ENCODE results near the gene CNIH3. TPM values are rescaled to one million over a fixed set of nuclear protein-coding genes. Genes with fewer than 3 reads are reported as not detected.
"Not testable (repeated sequence)": the region's sequence is repeated elsewhere in the genome, so short reads cannot be mapped to it uniquely, and the experiment has no call there.

The CNIH3 gene
- total RNA-seq = 0.96 and 1.4 TPM in 2 replicates

GRCh38 chr1:224615861-224616755 is at the start of gene CNIH3:
Gene CNIH3, plus strand, starts transcription at chr1:224616317. Its CDS starts 858 bp downstream, at chr1:224617175.
- Mint-ChIP-seq H3K27ac (no peak within 1 kb of the TSS), H3K4me3 (peak within 1 kb of the TSS; percentile 76), H3K27me3 (ENCODE audit: insufficient read depth) (peaks cover 74% of the 10 kb centered on the region), H3K9me3 (no peaks in the 10 kb centered on the region), H3K36me3 (ENCODE audit: low read depth) (no peaks in the 10 kb centered on the region), H3K4me1 (ENCODE audit: low read depth) (peaks cover 28% of the 10 kb centered on the region)
- intact Hi-C loops (cut with micrococcal nuclease) = no loop called here
- DNase-seq (ENCODE audit: low spot score) = peak; percentile 14

DNA sequence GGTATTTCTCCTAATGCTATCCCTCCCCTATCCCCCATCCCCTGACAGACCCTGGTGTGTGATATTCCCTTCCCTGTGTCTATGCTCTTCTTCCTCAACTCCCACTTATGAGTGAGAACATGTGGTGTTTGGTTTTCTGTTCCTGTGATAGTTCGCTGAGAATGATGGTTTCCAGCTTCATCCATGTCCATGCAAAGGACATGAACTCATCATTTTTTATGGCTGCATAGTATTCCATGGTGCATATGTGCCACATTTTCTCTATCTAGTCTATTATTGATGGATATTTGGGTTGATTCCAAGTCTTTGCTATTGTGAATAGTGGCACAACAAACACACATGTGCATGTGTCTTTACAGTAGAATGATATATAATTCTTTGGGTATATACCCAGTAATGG is 49.6 kb upstream of the CNIH3 start:
- DNase-seq (ENCODE audit: low spot score); H3K27me3 Mint-ChIP-seq (ENCODE audit: insufficient read depth); intact Hi-C loops (cut with micrococcal nuclease); H3K4me3 Mint-ChIP-seq; H3K4me1 Mint-ChIP-seq (ENCODE audit: low read depth); H3K36me3 Mint-ChIP-seq (ENCODE audit: low read depth); H3K9me3 Mint-ChIP-seq: not testable (repeated sequence)
- H3K27ac Mint-ChIP-seq = peak overlapping the region; percentile 21

DNA sequence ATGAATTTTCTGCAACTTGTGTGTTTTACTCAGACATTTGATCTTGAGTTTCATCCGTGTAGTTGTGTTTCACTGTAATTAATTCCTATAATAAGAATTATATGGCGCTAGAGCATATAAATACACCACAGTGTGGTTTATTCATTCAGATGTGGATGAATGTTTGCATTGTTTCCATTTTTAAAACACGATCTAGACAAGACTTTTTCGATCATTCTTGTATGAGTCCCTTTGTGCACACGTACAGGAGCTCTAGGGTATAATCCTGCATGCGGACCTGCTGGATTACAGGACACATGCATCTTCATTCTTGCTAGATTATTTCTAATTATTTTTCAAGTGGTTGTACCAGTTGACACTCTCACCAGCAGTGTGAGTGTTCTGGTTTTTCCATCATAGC is 46.8 kb upstream of the CNIH3 start:
- Mint-ChIP-seq H3K36me3 (ENCODE audit: low read depth) (no peaks in the 10 kb centered on the region), H3K27ac (no peak overlapping the region), H3K9me3 (no peaks in the 10 kb centered on the region), H3K27me3 (ENCODE audit: insufficient read depth) (peaks cover 2% of the 10 kb centered on the region), H3K4me1 (ENCODE audit: low read depth) (no peaks in the 10 kb centered on the region), H3K4me3 (no peak overlapping the region)
- intact Hi-C loops (cut with micrococcal nuclease) = no loop called here
- DNase-seq (ENCODE audit: low spot score) = no peak

- intact Hi-C loops (cut with micrococcal nuclease); H3K4me3 Mint-ChIP-seq; H3K27ac Mint-ChIP-seq; H3K4me1 Mint-ChIP-seq (ENCODE audit: low read depth); DNase-seq (ENCODE audit: low spot score); H3K27me3 Mint-ChIP-seq (ENCODE audit: insufficient read depth); H3K36me3 Mint-ChIP-seq (ENCODE audit: low read depth): not testable (repeated sequence)
- peaks cover 14% of the 10 kb centered on the region for H3K9me3 Mint-ChIP-seq
These were observed 44.1 kb upstream of the CNIH3 start for GRCh38 chr1:224571975-224572374.

GRCh38 chr1:224579526-224579925 is 36.6 kb upstream of the CNIH3 start:
- Mint-ChIP-seq H3K27ac (no peak overlapping the region), H3K4me1 (ENCODE audit: low read depth) (no peaks in the 10 kb centered on the region), H3K9me3 (peaks cover 16% of the 10 kb centered on the region), H3K4me3 (no peak overlapping the region), H3K27me3 (ENCODE audit: insufficient read depth) (peaks cover 22% of the 10 kb centered on the region), H3K36me3 (ENCODE audit: low read depth) (no peaks in the 10 kb centered on the region)
- intact Hi-C loops (cut with micrococcal nuclease) = no loop called here
- no peak for DNase-seq (ENCODE audit: low spot score)

DNA sequence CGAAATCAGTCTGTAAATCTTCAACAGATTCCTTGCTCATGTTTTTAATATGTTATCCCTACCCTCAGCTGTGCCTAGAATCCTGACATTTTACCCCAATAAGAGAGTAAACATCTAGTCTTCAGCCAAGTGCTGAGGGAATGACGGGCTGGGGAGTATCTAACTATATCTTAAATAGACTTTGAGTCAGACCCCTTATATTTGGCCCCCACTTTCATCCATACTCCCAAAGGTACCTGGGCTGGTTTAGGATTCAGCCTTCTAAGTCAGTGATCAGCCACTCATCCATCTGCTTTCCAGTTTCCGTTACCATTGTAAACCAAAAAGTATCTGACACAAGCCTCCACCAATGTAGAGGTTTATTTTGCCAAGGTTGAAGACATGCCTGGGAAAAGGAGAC is 36.1 kb upstream of the CNIH3 start:
- intact Hi-C loops (cut with micrococcal nuclease) = no loop called here
- H3K9me3 Mint-ChIP-seq = peaks cover 16% of the 10 kb centered on the region
- DNase-seq (ENCODE audit: low spot score) = no peak
- no peak overlapping the region for H3K4me3 Mint-ChIP-seq
- H3K27ac Mint-ChIP-seq = no peak overlapping the region
- no peaks in the 10 kb centered on the region for H3K36me3 Mint-ChIP-seq (ENCODE audit: low read depth)
- H3K27me3 Mint-ChIP-seq (ENCODE audit: insufficient read depth) = peaks cover 22% of the 10 kb centered on the region
- no peaks in the 10 kb centered on the region for H3K4me1 Mint-ChIP-seq (ENCODE audit: low read depth)

DNA sequence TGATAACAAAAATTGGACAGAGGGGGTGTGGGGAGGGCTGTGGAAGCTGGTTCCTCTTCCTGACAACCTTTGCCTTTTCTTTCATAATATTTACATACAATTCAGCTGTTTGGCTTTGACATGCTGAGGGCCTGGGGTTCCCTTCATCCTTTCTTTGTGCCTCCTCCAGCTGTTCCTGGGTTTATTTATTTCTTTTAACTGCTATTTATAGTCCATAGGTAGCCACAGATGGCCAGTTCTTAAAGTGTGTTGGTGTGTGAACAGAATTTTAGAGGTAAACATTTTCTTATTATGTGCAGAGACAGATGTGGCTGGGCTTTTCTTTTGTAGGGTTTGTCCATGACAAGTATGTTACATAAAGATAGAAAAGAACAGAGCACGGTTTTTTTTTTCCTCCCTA is 34.1 kb upstream of the CNIH3 start:
- Mint-ChIP-seq H3K27me3 (ENCODE audit: insufficient read depth) (peaks cover 18% of the 10 kb centered on the region), H3K4me1 (ENCODE audit: low read depth) (no peaks in the 10 kb centered on the region), H3K4me3 (no peak overlapping the region), H3K27ac (no peak overlapping the region), H3K9me3 (peaks cover 2% of the 10 kb centered on the region), H3K36me3 (ENCODE audit: low read depth) (no peaks in the 10 kb centered on the region)
- no peak for DNase-seq (ENCODE audit: low spot score)
- intact Hi-C loops (cut with micrococcal nuclease) = no loop called here

GRCh38 chr1:224583774-224584173 is 32.3 kb upstream of the CNIH3 start:
- Mint-ChIP-seq H3K27ac (no peak overlapping the region), H3K9me3 (no peaks in the 10 kb centered on the region), H3K4me1 (ENCODE audit: low read depth) (no peaks in the 10 kb centered on the region), H3K27me3 (ENCODE audit: insufficient read depth) (peaks cover 11% of the 10 kb centered on the region), H3K4me3 (no peak overlapping the region), H3K36me3 (ENCODE audit: low read depth) (no peaks in the 10 kb centered on the region)
- DNase-seq (ENCODE audit: low spot score) = no peak
- intact Hi-C loops (cut with micrococcal nuclease) = no loop called here

- H3K27ac Mint-ChIP-seq = no peak overlapping the region
- H3K36me3 Mint-ChIP-seq (ENCODE audit: low read depth) = no peaks in the 10 kb centered on the region
- no peaks in the 10 kb centered on the region for H3K9me3 Mint-ChIP-seq
- peaks cover 8% of the 10 kb centered on the region for H3K27me3 Mint-ChIP-seq (ENCODE audit: insufficient read depth)
- H3K4me3 Mint-ChIP-seq = no peak overlapping the region
- DNase-seq (ENCODE audit: low spot score) = no peak
- no peaks in the 10 kb centered on the region for H3K4me1 Mint-ChIP-seq (ENCODE audit: low read depth)
- intact Hi-C loops (cut with micrococcal nuclease) = no loop called here
These were observed 31.1 kb upstream of the CNIH3 start for GRCh38 chr1:224585051-224585450.

DNA sequence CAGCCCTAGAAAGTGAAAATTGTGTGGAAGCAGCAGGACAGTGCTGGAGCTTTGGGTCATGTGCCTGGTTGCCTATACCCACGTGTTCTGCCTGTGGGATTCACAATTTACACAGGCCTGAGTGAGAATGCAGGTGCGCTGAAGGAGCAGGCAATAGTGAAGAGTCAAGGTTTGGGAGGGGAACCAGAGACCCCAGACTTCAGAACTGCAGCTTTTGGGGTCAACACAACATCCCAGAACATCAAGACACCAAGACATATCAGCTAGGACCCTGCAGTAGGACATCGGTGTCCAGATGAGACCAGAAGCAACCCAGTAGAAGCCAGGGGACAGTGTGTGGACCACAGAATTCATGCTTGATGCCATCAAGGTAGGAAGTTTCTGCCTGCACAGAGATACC is 29.1 kb upstream of the CNIH3 start:
- H3K4me1 Mint-ChIP-seq (ENCODE audit: low read depth) = no peaks in the 10 kb centered on the region
- intact Hi-C loops (cut with micrococcal nuclease) = no loop called here
- H3K4me3 Mint-ChIP-seq = no peak overlapping the region
- no peaks in the 10 kb centered on the region for H3K36me3 Mint-ChIP-seq (ENCODE audit: low read depth)
- H3K9me3 Mint-ChIP-seq = no peaks in the 10 kb centered on the region
- H3K27ac Mint-ChIP-seq = no peak overlapping the region
- no peaks in the 10 kb centered on the region for H3K27me3 Mint-ChIP-seq (ENCODE audit: insufficient read depth)
- no peak for DNase-seq (ENCODE audit: low spot score)

DNA sequence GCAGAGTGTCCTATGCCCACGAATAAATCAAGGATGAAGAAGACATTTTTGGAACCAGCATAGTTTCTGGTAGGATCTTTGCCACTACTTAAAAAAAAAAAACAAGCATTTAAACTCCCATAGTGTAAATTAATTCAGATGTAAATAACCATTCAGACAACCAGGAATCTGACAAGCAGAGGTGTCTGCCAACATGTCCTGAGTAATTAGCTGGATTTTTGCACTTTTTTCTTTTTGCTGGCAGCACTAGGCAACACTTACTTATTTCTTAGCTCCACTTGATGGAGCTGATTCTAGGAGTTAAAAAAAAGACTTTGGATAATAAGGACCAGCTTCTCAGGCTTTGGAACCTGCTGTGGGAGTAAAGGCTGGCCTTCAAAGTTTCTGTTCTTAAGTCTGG is 27.6 kb upstream of the CNIH3 start:
- Mint-ChIP-seq H3K4me1 (ENCODE audit: low read depth) (no peaks in the 10 kb centered on the region), H3K36me3 (ENCODE audit: low read depth) (no peaks in the 10 kb centered on the region), H3K4me3 (no peak overlapping the region), H3K27me3 (ENCODE audit: insufficient read depth) (no peaks in the 10 kb centered on the region), H3K27ac (no peak overlapping the region), H3K9me3 (no peaks in the 10 kb centered on the region)
- no peak for DNase-seq (ENCODE audit: low spot score)
- intact Hi-C loops (cut with micrococcal nuclease) = no loop called here

- intact Hi-C loops (cut with micrococcal nuclease) = no loop called here
- Mint-ChIP-seq H3K27me3 (ENCODE audit: insufficient read depth) (no peaks in the 10 kb centered on the region), H3K9me3 (no peaks in the 10 kb centered on the region), H3K36me3 (ENCODE audit: low read depth) (no peaks in the 10 kb centered on the region), H3K27ac (no peak overlapping the region), H3K4me3 (no peak overlapping the region), H3K4me1 (ENCODE audit: low read depth) (no peaks in the 10 kb centered on the region)
- no peak for DNase-seq (ENCODE audit: low spot score)
These were observed 27.1 kb upstream of the CNIH3 start for GRCh38 chr1:224589006-224589405.

DNA sequence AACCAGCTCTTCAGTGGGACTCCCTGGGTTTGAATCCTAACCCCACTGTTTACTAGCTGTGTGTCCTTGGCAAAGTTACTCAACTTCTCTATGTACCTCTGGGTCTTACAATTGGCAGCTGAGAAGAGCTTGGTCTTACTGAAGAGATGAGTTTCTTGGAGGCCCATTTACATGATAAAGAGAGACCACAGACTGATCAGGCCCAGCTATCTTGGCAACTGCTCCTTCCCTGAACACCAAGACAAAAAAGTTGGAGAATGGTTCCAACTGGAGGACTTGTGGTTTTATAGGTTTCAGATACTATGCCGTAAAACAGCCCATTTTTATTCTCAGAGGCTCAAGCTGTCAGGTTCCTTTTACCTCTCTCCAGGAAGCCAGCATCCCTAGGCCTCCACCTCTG is 24.8 kb upstream of the CNIH3 start:
- Mint-ChIP-seq H3K4me1 (ENCODE audit: low read depth) (no peaks in the 10 kb centered on the region), H3K9me3 (no peaks in the 10 kb centered on the region), H3K36me3 (ENCODE audit: low read depth) (no peaks in the 10 kb centered on the region), H3K4me3 (no peak overlapping the region), H3K27me3 (ENCODE audit: insufficient read depth) (peaks cover 6% of the 10 kb centered on the region), H3K27ac (no peak overlapping the region)
- intact Hi-C loops (cut with micrococcal nuclease) = no loop called here
- DNase-seq (ENCODE audit: low spot score) = no peak

Data from activated T-helper 1 cell treated with anti-CD3 and anti-CD28 coated beads, Interleukin-12 subunit alpha, Interleukin-12 subunit beta, Interleukin-2, Interleukin-4 antibody, amounts not matched to agents 30 ng/mL and 10 ng/mL and 1 ng/mL, durations not matched to agents 14 hours and 24 hours and 36 hours (primary cell).